Measurements from ENCODE around the gene TPSAB1.

DNA sequence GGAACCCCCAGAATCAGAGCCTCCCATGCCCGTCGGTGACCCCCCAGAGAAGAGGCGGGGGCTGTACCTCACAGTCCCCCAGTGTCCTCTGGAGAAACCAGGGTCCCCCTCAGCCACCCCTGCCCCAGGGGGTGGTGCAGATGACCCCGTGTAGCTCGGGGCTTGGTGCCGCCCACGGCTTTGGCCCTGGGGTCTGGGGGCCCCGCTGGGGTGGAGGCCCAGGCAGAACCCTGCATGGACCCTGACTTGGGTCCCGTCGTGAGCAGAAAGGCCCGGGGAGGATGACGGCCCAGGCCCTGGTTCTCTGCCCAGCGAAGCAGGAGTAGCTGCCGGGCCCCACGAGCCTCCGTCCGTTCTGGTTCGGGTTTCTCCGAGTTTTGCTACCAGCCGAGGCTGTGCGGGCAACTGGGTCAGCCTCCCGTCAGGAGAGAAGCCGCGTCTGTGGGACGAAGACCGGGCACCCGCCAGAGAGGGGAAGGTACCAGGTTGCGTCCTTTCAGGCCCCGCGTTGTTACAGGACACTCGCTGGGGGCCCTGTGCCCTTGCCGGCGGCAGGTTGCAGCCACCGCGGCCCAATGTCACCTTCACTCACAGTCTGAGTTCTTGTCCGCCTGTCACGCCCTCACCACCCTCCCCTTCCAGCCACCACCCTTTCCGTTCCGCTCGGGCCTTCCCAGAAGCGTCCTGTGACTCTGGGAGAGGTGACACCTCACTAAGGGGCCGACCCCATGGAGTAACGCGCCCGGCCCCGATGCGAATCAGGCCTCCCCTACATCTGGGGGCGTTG, 19.5 kb upstream of the TPSAB1 start:
- TF ChIP-seq, protein P1, sequence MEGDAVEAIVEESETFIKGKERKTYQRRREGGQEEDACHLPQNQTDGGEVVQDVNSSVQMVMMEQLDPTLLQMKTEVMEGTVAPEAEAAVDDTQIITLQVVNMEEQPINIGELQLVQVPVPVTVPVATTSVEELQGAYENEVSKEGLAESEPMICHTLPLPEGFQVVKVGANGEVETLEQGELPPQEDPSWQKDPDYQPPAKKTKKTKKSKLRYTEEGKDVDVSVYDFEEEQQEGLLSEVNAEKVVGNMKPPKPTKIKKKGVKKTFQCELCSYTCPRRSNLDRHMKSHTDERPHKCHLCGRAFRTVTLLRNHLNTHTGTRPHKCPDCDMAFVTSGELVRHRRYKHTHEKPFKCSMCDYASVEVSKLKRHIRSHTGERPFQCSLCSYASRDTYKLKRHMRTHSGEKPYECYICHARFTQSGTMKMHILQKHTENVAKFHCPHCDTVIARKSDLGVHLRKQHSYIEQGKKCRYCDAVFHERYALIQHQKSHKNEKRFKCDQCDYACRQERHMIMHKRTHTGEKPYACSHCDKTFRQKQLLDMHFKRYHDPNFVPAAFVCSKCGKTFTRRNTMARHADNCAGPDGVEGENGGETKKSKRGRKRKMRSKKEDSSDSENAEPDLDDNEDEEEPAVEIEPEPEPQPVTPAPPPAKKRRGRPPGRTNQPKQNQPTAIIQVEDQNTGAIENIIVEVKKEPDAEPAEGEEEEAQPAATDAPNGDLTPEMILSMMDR (conservative IDR thresholded peaks at IDR 0.05; ENCODE audit: low read length) = no peak
- no peak for TF ChIP-seq EZH2phosphoT487 (IDR thresholded peaks at IDR 0.05; ENCODE audit: borderline replicate concordance, low read depth, low read length)

Data from OCI-LY7 (cell line).